Choroid plexus epithelial cell (primary cell): Measurements from ENCODE around the gene FYB1.
A peak's percentile ranks its signal among the peaks of the same experiment; 100 is the strongest.

ENCODE experiments used
- DNase-seq: peaks from one replicate; pipeline ENCODE4 v3.0.0-alpha.2; 2010; ENCODE audit warnings: low read depth
- H3K4me3 ChIP-seq: 2 replicates; pipeline ENCODE4 v1.5.1; 2011; ENCODE audit warnings: low read depth, mild to moderate bottlenecking, control low read depth, low read length, moderate library complexity
- TF ChIP-seq, protein P1 (sequence below): conservative IDR thresholded peaks from 2 replicates; pipeline ENCODE4 v1.5.1; 2011; ENCODE audit warnings: low read depth, mild to moderate bottlenecking, control low read depth, inconsistent platforms, low read length, moderate library complexity

Gene FYB1

DNA sequence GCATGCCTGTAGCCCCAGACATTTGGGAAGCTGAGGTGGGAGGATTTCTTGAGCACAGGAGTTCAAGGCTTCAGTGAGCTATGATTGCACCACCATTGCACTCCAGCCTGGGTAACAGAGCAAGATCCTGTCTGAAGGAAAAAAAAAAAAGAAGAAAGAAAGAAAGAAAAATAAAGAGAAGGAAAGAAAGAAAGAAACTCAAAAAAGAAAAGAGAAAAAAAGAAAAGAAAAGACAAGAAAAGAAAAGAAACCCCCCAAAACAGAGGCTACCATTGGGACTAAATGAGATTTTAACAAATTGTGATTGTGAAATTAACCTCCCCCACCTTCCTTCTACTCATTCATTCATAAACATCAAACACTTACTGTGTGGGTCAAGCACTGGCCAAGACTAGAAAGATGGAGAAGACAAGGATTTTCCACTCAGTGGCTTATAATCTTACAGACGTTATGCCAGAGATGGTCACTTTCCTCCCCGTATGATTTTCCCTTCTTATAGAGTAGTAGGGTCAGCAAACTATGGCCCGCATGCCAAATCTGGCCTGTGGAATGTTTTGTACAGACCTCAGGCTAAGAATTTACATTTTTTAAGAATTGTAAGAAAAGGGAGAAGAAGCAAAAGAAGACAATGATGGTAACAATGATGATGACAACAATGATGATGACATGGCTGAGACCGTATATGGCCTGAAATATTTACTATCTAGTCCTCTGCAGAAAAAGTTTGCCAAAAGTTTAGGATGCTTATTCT is 1.1 kb upstream of the FYB1 start:
- no peak overlapping the region for H3K4me3 ChIP-seq
- no peak for DNase-seq
- TF ChIP-seq, protein P1, sequence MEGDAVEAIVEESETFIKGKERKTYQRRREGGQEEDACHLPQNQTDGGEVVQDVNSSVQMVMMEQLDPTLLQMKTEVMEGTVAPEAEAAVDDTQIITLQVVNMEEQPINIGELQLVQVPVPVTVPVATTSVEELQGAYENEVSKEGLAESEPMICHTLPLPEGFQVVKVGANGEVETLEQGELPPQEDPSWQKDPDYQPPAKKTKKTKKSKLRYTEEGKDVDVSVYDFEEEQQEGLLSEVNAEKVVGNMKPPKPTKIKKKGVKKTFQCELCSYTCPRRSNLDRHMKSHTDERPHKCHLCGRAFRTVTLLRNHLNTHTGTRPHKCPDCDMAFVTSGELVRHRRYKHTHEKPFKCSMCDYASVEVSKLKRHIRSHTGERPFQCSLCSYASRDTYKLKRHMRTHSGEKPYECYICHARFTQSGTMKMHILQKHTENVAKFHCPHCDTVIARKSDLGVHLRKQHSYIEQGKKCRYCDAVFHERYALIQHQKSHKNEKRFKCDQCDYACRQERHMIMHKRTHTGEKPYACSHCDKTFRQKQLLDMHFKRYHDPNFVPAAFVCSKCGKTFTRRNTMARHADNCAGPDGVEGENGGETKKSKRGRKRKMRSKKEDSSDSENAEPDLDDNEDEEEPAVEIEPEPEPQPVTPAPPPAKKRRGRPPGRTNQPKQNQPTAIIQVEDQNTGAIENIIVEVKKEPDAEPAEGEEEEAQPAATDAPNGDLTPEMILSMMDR, result no peak

- no peak for DNase-seq
- no peak overlapping the region for H3K4me3 ChIP-seq
- TF ChIP-seq, protein P1, result no peak
These were observed 621 bp downstream of the FYB1 start for GRCh38 chr5:39218482-39219402.

GRCh38 chr5:39217365-39218281 is 1.7 kb downstream of the FYB1 start:
- TF ChIP-seq, protein P1, result peak; percentile 96
- peak; percentile 91 for DNase-seq
- no peak overlapping the region for H3K4me3 ChIP-seq

DNA sequence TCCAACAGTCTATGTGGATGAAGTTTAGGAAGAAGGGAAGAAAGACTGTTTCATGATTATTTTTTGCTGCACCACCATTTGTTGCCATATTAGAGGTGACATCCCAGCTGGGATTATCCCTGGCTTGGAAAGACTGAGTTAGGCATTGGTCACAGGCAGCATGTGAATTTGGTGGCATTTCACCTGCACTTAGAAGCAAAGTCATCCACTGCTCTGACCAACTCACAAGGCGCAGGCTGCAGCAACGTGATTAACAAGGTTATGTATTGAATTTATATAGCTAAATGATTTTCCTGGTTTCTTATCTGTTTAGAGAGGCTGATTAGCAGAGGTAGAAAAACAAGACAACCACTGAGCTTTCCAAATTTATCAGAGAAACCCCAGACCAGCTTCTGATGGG is 2.7 kb downstream of the FYB1 start:
- no peak overlapping the region for H3K4me3 ChIP-seq
- no peak for DNase-seq
- TF ChIP-seq, protein P1, result no peak

DNA sequence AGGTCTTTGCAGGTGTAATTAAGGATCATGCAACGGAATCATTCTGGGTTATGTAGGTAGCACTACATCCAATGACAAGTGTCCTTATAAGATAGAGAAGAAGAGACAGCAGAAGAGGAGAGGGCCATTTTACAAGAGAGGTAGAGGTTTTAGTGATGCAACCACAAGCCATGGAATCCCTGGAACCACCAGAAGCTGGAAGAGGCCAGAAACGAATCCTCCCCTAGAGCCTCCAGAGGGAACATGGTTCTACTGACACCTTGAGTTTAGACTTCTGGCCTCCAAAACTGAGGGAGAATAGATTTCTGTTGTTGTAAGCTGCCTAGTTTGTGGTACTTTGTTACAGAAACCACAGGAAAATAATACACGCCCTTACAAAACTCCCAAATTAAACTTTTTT is 3.5 kb downstream of the FYB1 start:
- TF ChIP-seq, protein P1, result no peak
- H3K4me3 ChIP-seq, result no peak overlapping the region
- no peak for DNase-seq

- TF ChIP-seq, protein P1, result no peak
- no peak for DNase-seq
- no peak overlapping the region for H3K4me3 ChIP-seq
These were observed 4.3 kb downstream of the FYB1 start for GRCh38 chr5:39214912-39215709.
